Duodenal mucosa (tissue), 2 donors: ENCODE results near the gene MAB21L4.

Experiments used
- H3K27ac ChIP-seq: one replicate; pipeline ENCODE4 v1.7.0; 2013; ENCODE audit warnings: low read depth, low read length
- H3K27me3 ChIP-seq, 2 donors: one replicate each; pipeline ENCODE4 v1.7.0; 2013; ENCODE audit warnings: low read length in 2 of 2, control low read depth in 1 of 2; ENCODE audit not compliant: insufficient read depth in 2 of 2, control insufficient read depth in 1 of 2
- H3K36me3 ChIP-seq, 2 donors: one replicate each; pipeline ENCODE4 v1.7.0; 2013; ENCODE audit warnings: low read length in 2 of 2, control low read depth in 1 of 2; ENCODE audit not compliant: insufficient read depth in 2 of 2, control insufficient read depth in 1 of 2
- H3K4me1 ChIP-seq, 2 donors: one replicate each; pipeline ENCODE4 v1.7.0; 2013; ENCODE audit warnings: low read length in 2 of 2, control low read depth in 1 of 2; ENCODE audit not compliant: insufficient read depth in 2 of 2, control insufficient read depth in 1 of 2
- H3K4me3 ChIP-seq, 2 donors: one replicate each; pipeline ENCODE4 v1.7.0; 2013; ENCODE audit warnings: low read length in 2 of 2, low read depth in 1 of 2
- H3K9ac ChIP-seq, 2 donors: one replicate each; pipeline ENCODE4 v1.7.0; 2013; ENCODE audit warnings: low read length in 2 of 2, low read depth in 1 of 2
- H3K9me3 ChIP-seq, 2 donors: one replicate each; pipeline ENCODE4 v1.7.0; 2013; ENCODE audit warnings: low read length in 2 of 2, control low read depth in 1 of 2; ENCODE audit not compliant: control insufficient read depth in 1 of 2

The MAB21L4 gene

GRCh38 chr2:240899468-240899865 is 3.5 kb upstream of the MAB21L4 start:
- Histone ChIP-seq H3K27me3 (no peaks in the 10 kb centered on the region), H3K4me1 (peaks cover 23 to 41% of the 10 kb centered on the region in 2 donors), H3K27ac (no peak overlapping the region)

GRCh38 chr2:240898731-240899467 is 2.9 kb upstream of the MAB21L4 start:
- H3K4me3 ChIP-seq, result no peak overlapping the region
- no peaks in the 10 kb centered on the region for H3K9me3 ChIP-seq
- H3K27ac ChIP-seq, result no peak overlapping the region
- peaks cover 24 to 41% of the 10 kb centered on the region in 2 donors for H3K4me1 ChIP-seq
- no peaks in the 10 kb centered on the region for H3K36me3 ChIP-seq
- no peak overlapping the region for H3K9ac ChIP-seq
- no peaks in the 10 kb centered on the region for H3K27me3 ChIP-seq

More at GRCh38 chr2:240899468-240899865, 3.5 kb upstream of the MAB21L4 start:
- Histone ChIP-seq H3K36me3 (no peaks in the 10 kb centered on the region), H3K4me3 (no peak overlapping the region), H3K9me3 (no peaks in the 10 kb centered on the region), H3K9ac (no peak overlapping the region)

- peaks cover 31 to 47% of the 10 kb centered on the region in 2 donors for H3K4me1 ChIP-seq
- H3K27ac ChIP-seq, result no peak overlapping the region
- no peaks in the 10 kb centered on the region for H3K27me3 ChIP-seq
- H3K9me3 ChIP-seq, result no peaks in the 10 kb centered on the region
- no peak overlapping the region for H3K4me3 ChIP-seq
- H3K36me3 ChIP-seq, result no peaks in the 10 kb centered on the region
- peak overlapping the region in 1 of 2 donors; percentile 25 for H3K9ac ChIP-seq
Observed at GRCh38 chr2:240898108-240898730, 2.3 kb upstream of the MAB21L4 start.

- H3K27me3 ChIP-seq, result no peaks in the 10 kb centered on the region
- no peaks in the 10 kb centered on the region for H3K36me3 ChIP-seq
- no peak overlapping the region for H3K27ac ChIP-seq
- no peak overlapping the region for H3K4me3 ChIP-seq
- no peak overlapping the region for H3K9ac ChIP-seq
- peaks cover 32 to 44% of the 10 kb centered on the region in 2 donors for H3K4me1 ChIP-seq
- no peaks in the 10 kb centered on the region for H3K9me3 ChIP-seq
Observed at GRCh38 chr2:240896871-240897692, 1.1 kb upstream of the MAB21L4 start.

- H3K27me3 ChIP-seq, result no peaks in the 10 kb centered on the region
- peaks cover 32 to 49% of the 10 kb centered on the region in 2 donors for H3K4me1 ChIP-seq
- H3K9me3 ChIP-seq, result no peaks in the 10 kb centered on the region
- H3K4me3 ChIP-seq, result peak overlapping the region; percentile 50 to 53
- H3K36me3 ChIP-seq, result no peaks in the 10 kb centered on the region
- no peak overlapping the region for H3K27ac ChIP-seq
- H3K9ac ChIP-seq, result peak overlapping the region in 1 of 2 donors; percentile 26
Observed at GRCh38 chr2:240896394-240896793, 438 bp upstream of the MAB21L4 start.

- peaks cover 32 to 49% of the 10 kb centered on the region in 2 donors for H3K4me1 ChIP-seq
- H3K9me3 ChIP-seq, result no peaks in the 10 kb centered on the region
- H3K27ac ChIP-seq, result no peak overlapping the region
- peak overlapping the region in 1 of 2 donors; percentile 26 for H3K9ac ChIP-seq
- peak overlapping the region; percentile 35 to 53 for H3K4me3 ChIP-seq
- no peaks in the 10 kb centered on the region for H3K27me3 ChIP-seq
- no peaks in the 10 kb centered on the region for H3K36me3 ChIP-seq
Observed at GRCh38 chr2:240894836-240895558, 959 bp downstream of the MAB21L4 start.

GRCh38 chr2:240894006-240894405 is 1.9 kb downstream of the MAB21L4 start:
- H3K36me3 ChIP-seq, result no peaks in the 10 kb centered on the region
- no peak overlapping the region for H3K27ac ChIP-seq
- H3K4me1 ChIP-seq, result peaks cover 38 to 56% of the 10 kb centered on the region in 2 donors
- peak overlapping the region in 1 of 2 donors; percentile 32 for H3K9ac ChIP-seq
- H3K27me3 ChIP-seq, result no peaks in the 10 kb centered on the region
- no peaks in the 10 kb centered on the region for H3K9me3 ChIP-seq
- peak overlapping the region in 1 of 2 donors; percentile 21 for H3K4me3 ChIP-seq

- Histone ChIP-seq H3K27me3 (no peaks in the 10 kb centered on the region), H3K27ac (no peak overlapping the region), H3K36me3 (no peaks in the 10 kb centered on the region), H3K4me3 (peak overlapping the region in 1 of 2 donors; percentile 6), H3K4me1 (peaks cover 38 to 56% of the 10 kb centered on the region in 2 donors), H3K9me3 (no peaks in the 10 kb centered on the region), H3K9ac (no peak overlapping the region)
Observed at GRCh38 chr2:240893363-240893844, 2.6 kb downstream of the MAB21L4 start.

- no peaks in the 10 kb centered on the region for H3K36me3 ChIP-seq
- H3K9me3 ChIP-seq, result no peaks in the 10 kb centered on the region
- H3K4me1 ChIP-seq, result peaks cover 38 to 53% of the 10 kb centered on the region in 2 donors
- H3K9ac ChIP-seq, result no peak overlapping the region
- H3K4me3 ChIP-seq, result no peak overlapping the region
- H3K27me3 ChIP-seq, result no peaks in the 10 kb centered on the region
- no peak overlapping the region for H3K27ac ChIP-seq
Observed at GRCh38 chr2:240892925-240893324, 3.0 kb downstream of the MAB21L4 start.
